Transverse colon (tissue), 3 donors: ENCODE results near the gene SKA1.

Experiments used
- CTCF ChIP-seq, 5 experiments: fragments of 200-600 bp in 3 of 5; fragments of 450-650 bp in 2 of 5; sonication (generic) in 3 of 5; IDR thresholded peaks; 1 replicate in 2 of 5; 2 replicates in 3 of 5; pipeline ENCODE4 v1.5.1; 2016 to 2017; ENCODE audit warnings: antibody characterized with exemption in 5 of 5, inconsistent platforms in 3 of 5, mild to moderate bottlenecking in 2 of 5, moderate library complexity in 1 of 5
- EP300 ChIP-seq: sonication (generic); formaldehyde crosslinking; IDR thresholded peaks from one replicate; pipeline ENCODE4 v1.6.1; 2017; ENCODE audit warnings: antibody characterized with exemption, low read depth
- POLR2A ChIP-seq: fragments of 450-650 bp; IDR thresholded peaks from one replicate; pipeline ENCODE4 v1.6.1; 2016; ENCODE audit warnings: antibody characterized with exemption, mild to moderate bottlenecking, moderate library complexity

- TF ChIP-seq POLR2A (no peak), EP300 (no peak), CTCF (IDR thresholded peaks at IDR 0.05) (no peak)
These were observed 64.7 kb downstream of the SKA1 start for GRCh38 chr18:50439460-50440015.
